K562 (cell line): ENCODE data around the gene CTDNEP1. TPM values are rescaled to one million over a fixed set of nuclear protein-coding genes. Genes with fewer than 3 reads are reported as not detected.

Source experiments
- ATF1 ChIP-seq, 2 experiments: fragments of 450-650 bp in 1 of 2; IDR thresholded peaks; 2 replicates each; pipeline ENCODE4 v1.6.1; 2016; ENCODE audit warnings: missing compliant biosample characterization in 1 of 2, missing genetic modification characterization in 1 of 2
- C11orf30 ChIP-seq: fragments of 450-650 bp; IDR thresholded peaks from 2 replicates; pipeline ENCODE4 v1.6.1; 2016; ENCODE audit warnings: low read depth, mild to moderate bottlenecking
- CBX2 ChIP-seq: fragments of 200-600 bp; sonication (generic); IDR thresholded peaks from one replicate; pipeline ENCODE4 v1.6.1; 2012; ENCODE audit warnings: mild to moderate bottlenecking, low read length, inconsistent platforms; ENCODE audit not compliant: insufficient read depth, poor library complexity, severe bottlenecking
- CBX8 ChIP-seq: fragments of 200-600 bp; sonication (generic); IDR thresholded peaks from 2 replicates; pipeline ENCODE4 v1.6.1; 2012; ENCODE audit warnings: borderline replicate concordance, mixed run types, low read depth, mild to moderate bottlenecking, moderate library complexity, mixed read lengths, low read length, control low read depth, inconsistent platforms; ENCODE audit not compliant: poor library complexity, severe bottlenecking; ENCODE audit errors: extremely low read depth
- ETS2 ChIP-seq: IDR thresholded peaks from 2 replicates; pipeline ENCODE4 v1.6.1; 2016; ENCODE audit warnings: borderline replicate concordance, missing genetic modification characterization, mild to moderate bottlenecking, moderate library complexity, missing compliant biosample characterization; ENCODE audit not compliant: poor library complexity, severe bottlenecking
- HDAC6 ChIP-seq: IDR thresholded peaks from 2 replicates; pipeline ENCODE4 v1.6.1; 2012; ENCODE audit warnings: low read depth, mild to moderate bottlenecking, control low read depth, inconsistent platforms, low read length, moderate library complexity
- MAFF ChIP-seq: IDR thresholded peaks from 2 replicates; pipeline ENCODE4 v1.6.1; 2012; ENCODE audit warnings: low read length, improper control_type of control experiment
- MIER1 ChIP-seq: fragments of 450-650 bp; IDR thresholded peaks from 2 replicates; pipeline ENCODE4 v1.6.1; 2016; ENCODE audit warnings: antibody characterized with exemption, mild to moderate bottlenecking, low read depth
- NFRKB ChIP-seq: fragments of 450-650 bp; IDR thresholded peaks from 2 replicates; pipeline ENCODE4 v1.6.1; 2016; ENCODE audit warnings: low read depth
- PRMT5 ChIP-seq: sonication (generic); formaldehyde crosslinking; IDR thresholded peaks from 2 replicates; pipeline ENCODE4 v1.5.0; 2020; ENCODE audit warnings: missing genetic modification reagents
- RAD51 ChIP-seq: fragments of 450-650 bp; IDR thresholded peaks from 2 replicates; pipeline ENCODE4 v1.7.1; 2016; ENCODE audit warnings: low read depth, mild to moderate bottlenecking, borderline replicate concordance
- THRAP3 ChIP-seq: fragments of 450-650 bp; IDR thresholded peaks from 2 replicates; pipeline ENCODE4 v1.6.1; 2016; ENCODE audit warnings: mild to moderate bottlenecking, inconsistent platforms, borderline replicate concordance
- ZNF23 ChIP-seq: fragments of 250-450 bp; sonication (Bioruptor Pico); IDR thresholded peaks from 2 replicates; pipeline ENCODE4 v1.4.0; 2020; ENCODE audit warnings: mild to moderate bottlenecking
- ZNF507 ChIP-seq: conservative IDR thresholded peaks from 2 replicates; pipeline ENCODE4 v1.6.1; 2017; ENCODE audit warnings: missing genetic modification characterization, missing compliant biosample characterization
- polyA plus RNA-seq, 8 experiments: library from polyadenylated mRNA; depleted of rRNA in 4 of 8; stranded (reverse) in 5 of 8; unstranded in 3 of 8; fragments of >200 nt; fragmentation: Nextera tagmentation in 2 of 8; fragmentation: Illumina TruSeq in 1 of 8; extraction: Ambion mirVana in 2 of 8; extraction: Trizol in 1 of 8; gene quantifications; 2 replicates each; pipeline versions ENCODE4 v1.2.1 to v1.2.3, GENCODE V29; 2011 to 2014; ENCODE audit warnings: inconsistent platforms in 1 of 8, missing spikeins in 1 of 8
- total RNA-seq, 7 experiments: library from RNA; depleted of rRNA in 6 of 7; stranded (reverse); fragments of >200 nt in 6 of 7; fragmentation: Illumina TruSeq in 2 of 7; extraction: Trizol in 2 of 7; gene quantifications; 2 replicates each; pipeline versions ENCODE4 v1.2.1 to v1.2.3, GENCODE V29; 2011 to 2021; ENCODE audit warnings: low replicate concordance in 1 of 7
- TF ChIP-seq, protein P1 (sequence below): sonication (generic); formaldehyde crosslinking; IDR thresholded peaks from 2 replicates; pipeline ENCODE4 v1.8.0; 2022; ENCODE audit warnings: missing genetic modification reagents, mild to moderate bottlenecking, borderline replicate concordance
- TF ChIP-seq, protein P2 (sequence below): fragments of 450-650 bp; formaldehyde crosslinking; IDR thresholded peaks from 2 replicates; pipeline ENCODE4 v1.4.0; 2020; ENCODE audit warnings: mild to moderate bottlenecking
- TF ChIP-seq, protein P3 (sequence below): sonication (generic); formaldehyde crosslinking; IDR thresholded peaks from 2 replicates; pipeline ENCODE4 v1.9.0; 2022; ENCODE audit warnings: mild to moderate bottlenecking, missing genetic modification reagents
- TF ChIP-seq, protein P4 (sequence below), 2 experiments: fragments of 450-650 bp in 1 of 2; sonication (generic) in 1 of 2; formaldehyde crosslinking in 1 of 2; IDR thresholded peaks in 1 of 2; conservative IDR thresholded peaks in 1 of 2; 2 replicates each; pipeline versions ENCODE4 v1.6.1 to v1.8.1; 2016 to 2023; ENCODE audit warnings: mild to moderate bottlenecking in 2 of 2, moderate library complexity in 2 of 2, inconsistent platforms in 1 of 2, missing genetic modification reagents in 1 of 2
- TF ChIP-seq, protein P5 (sequence below): fragments of 250-450 bp; sonication (Bioruptor Pico); IDR thresholded peaks from 2 replicates; pipeline ENCODE4 v1.8.0; 2022; ENCODE audit warnings: inconsistent platforms, mild to moderate bottlenecking, moderate library complexity, borderline replicate concordance

The CTDNEP1 gene
- total and polyA plus RNA-seq, 9 of the 15 experiments (the other 6 are each of a cell fraction or from before 2014, with no cell fraction given): 10.7 to 150 (median 28.5) TPM

DNA sequence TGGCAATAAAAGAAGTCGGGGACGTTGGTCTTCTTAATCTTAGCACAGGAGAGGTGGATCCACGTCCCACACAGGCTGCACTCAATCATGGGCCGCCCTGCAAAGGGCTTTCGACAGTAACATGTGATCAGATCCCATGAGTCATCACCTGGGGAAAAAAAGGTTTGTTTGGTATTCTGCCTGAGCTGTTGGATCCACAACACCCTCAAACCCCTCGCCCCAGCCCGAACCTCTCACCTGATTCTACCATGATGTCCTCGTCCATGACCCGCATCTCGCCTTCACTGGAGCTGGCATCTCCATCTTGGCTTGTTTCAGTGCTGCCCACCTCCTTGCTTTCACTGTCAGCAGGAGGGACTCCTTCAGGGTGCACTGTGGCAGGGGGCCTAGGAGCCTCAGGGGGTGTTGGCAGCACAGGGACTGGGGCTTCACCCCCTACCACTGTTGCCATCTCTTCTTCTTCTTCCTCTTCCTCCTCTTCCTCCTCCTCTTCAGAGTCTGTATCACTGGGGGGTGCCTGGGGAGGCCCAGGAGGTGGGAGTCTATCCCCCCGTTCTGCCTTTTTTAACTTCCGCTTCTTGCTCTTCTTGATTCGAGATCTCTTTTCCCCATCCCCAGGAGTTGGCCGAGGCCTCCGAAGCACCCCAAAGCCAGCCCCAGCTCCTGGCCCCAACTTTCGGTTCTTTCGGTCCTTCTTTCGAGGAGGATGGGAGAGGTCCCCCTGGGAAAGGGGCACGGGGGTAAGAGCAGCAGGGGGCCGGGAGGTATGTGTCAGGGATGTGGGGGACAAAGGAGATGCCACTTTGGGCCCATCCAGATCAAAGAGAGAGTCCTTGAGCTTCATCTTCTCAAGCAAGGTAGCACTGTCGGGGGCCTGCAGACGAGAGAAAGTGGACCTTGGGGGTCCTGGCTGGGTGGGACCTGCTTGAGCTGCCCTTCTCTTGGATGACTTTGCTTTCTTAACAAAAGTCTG lies 15.6 kb downstream of the CTDNEP1 start (continued):
- TF ChIP-seq ZNF23 (CRISPR knock-in tag) (no peak), MAFF (no peak), CBX2 (no peak), ATF1 (CRISPR knock-in tag; IDR thresholded peaks at IDR 0.05) (no peak), ATF1 (tag; IDR thresholded peaks at IDR 0.05) (no peak), CBX8 (no peak), RAD51 (peak; percentile 29; the same call in 1 of the 2 replicates), ETS2 (tag) (no peak), ZNF507 (tag) (no peak), C11orf30 (0 out of 2 replicates have a peak, but pooled peaks have one; percentile 17), THRAP3 (no peak), NFRKB (no peak), MIER1 (no peak), PRMT5 (no peak), HDAC6 (no peak)
- TF ChIP-seq, protein P1, sequence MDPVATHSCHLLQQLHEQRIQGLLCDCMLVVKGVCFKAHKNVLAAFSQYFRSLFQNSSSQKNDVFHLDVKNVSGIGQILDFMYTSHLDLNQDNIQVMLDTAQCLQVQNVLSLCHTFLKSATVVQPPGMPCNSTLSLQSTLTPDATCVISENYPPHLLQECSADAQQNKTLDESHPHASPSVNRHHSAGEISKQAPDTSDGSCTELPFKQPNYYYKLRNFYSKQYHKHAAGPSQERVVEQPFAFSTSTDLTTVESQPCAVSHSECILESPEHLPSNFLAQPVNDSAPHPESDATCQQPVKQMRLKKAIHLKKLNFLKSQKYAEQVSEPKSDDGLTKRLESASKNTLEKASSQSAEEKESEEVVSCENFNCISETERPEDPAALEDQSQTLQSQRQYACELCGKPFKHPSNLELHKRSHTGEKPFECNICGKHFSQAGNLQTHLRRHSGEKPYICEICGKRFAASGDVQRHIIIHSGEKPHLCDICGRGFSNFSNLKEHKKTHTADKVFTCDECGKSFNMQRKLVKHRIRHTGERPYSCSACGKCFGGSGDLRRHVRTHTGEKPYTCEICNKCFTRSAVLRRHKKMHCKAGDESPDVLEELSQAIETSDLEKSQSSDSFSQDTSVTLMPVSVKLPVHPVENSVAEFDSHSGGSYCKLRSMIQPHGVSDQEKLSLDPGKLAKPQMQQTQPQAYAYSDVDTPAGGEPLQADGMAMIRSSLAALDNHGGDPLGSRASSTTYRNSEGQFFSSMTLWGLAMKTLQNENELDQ (CRISPR knock-in tag): no peak
- TF ChIP-seq, protein P2, sequence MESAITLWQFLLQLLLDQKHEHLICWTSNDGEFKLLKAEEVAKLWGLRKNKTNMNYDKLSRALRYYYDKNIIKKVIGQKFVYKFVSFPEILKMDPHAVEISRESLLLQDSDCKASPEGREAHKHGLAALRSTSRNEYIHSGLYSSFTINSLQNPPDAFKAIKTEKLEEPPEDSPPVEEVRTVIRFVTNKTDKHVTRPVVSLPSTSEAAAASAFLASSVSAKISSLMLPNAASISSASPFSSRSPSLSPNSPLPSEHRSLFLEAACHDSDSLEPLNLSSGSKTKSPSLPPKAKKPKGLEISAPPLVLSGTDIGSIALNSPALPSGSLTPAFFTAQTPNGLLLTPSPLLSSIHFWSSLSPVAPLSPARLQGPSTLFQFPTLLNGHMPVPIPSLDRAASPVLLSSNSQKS (CRISPR knock-in tag): no peak
- TF ChIP-seq, protein P3, sequence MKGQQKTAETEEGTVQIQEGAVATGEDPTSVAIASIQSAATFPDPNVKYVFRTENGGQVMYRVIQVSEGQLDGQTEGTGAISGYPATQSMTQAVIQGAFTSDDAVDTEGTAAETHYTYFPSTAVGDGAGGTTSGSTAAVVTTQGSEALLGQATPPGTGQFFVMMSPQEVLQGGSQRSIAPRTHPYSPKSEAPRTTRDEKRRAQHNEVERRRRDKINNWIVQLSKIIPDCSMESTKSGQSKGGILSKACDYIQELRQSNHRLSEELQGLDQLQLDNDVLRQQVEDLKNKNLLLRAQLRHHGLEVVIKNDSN (CRISPR knock-in tag): 0 out of 2 replicates have a peak, but pooled peaks have one; percentile 23
- TF ChIP-seq, protein P4, sequence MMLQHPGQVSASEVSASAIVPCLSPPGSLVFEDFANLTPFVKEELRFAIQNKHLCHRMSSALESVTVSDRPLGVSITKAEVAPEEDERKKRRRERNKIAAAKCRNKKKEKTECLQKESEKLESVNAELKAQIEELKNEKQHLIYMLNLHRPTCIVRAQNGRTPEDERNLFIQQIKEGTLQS (IDR thresholded peaks at IDR 0.05): peak; percentile 87
- TF ChIP-seq, protein P4 (CRISPR knock-in tag; conservative IDR thresholded peaks at IDR 0.05): no peak
- TF ChIP-seq, protein P5, sequence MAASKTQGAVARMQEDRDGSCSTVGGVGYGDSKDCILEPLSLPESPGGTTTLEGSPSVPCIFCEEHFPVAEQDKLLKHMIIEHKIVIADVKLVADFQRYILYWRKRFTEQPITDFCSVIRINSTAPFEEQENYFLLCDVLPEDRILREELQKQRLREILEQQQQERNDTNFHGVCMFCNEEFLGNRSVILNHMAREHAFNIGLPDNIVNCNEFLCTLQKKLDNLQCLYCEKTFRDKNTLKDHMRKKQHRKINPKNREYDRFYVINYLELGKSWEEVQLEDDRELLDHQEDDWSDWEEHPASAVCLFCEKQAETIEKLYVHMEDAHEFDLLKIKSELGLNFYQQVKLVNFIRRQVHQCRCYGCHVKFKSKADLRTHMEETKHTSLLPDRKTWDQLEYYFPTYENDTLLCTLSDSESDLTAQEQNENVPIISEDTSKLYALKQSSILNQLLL (CRISPR knock-in tag): no peak
